GM13976 (cell line): ENCODE measurements around the gene ZNF618.
A peak's percentile ranks its signal among the peaks of the same experiment; 100 is the strongest.

Source experiments
- DNase-seq: peaks from one replicate; pipeline ENCODE4 v3.0.0; 2012; ENCODE audit warnings: low spot score
- CTCF ChIP-seq: IDR thresholded peaks from 2 replicates; pipeline ENCODE4 v1.5.1; 2012; ENCODE audit warnings: borderline replicate concordance, mild to moderate bottlenecking; ENCODE audit not compliant: insufficient read depth; ENCODE audit errors: extremely low read depth, missing control alignments, control extremely low read depth
- in situ Hi-C: fragments of 300-500 bp; cut with MboI; formaldehyde crosslinking; loops from one replicate; pipeline ENCODE4 v1.12.0; 2022; ENCODE audit warnings: low sequenced_read_pairs, mixed read lengths, inconsistent platforms; ENCODE audit not compliant: unreplicated experiment

The ZNF618 gene

GRCh38 chr9:113872485-113873143 lies 3.5 kb upstream of the ZNF618 start:
- no peak for TF ChIP-seq CTCF
- no peak for DNase-seq
- in situ Hi-C loops: no loop called here

GRCh38 chr9:113873446-113873845 lies 2.7 kb upstream of the ZNF618 start:
- TF ChIP-seq CTCF: no peak
- DNase-seq: no peak
- in situ Hi-C loops: no loop called here

GRCh38 chr9:113873926-113874325 lies 2.2 kb upstream of the ZNF618 start:
- in situ Hi-C loops: no loop called here
- DNase-seq: no peak
- no peak for TF ChIP-seq CTCF

- TF ChIP-seq CTCF: no peak
- peak; percentile 54 for DNase-seq
- in situ Hi-C loops: no loop called here
Observed at GRCh38 chr9:113875459-113876150, 504 bp upstream of the ZNF618 start.

- no peak for DNase-seq
- no peak for TF ChIP-seq CTCF
- in situ Hi-C loops: no loop called here
Observed at GRCh38 chr9:113876993-113877368, 872 bp downstream of the ZNF618 start.

GRCh38 chr9:113879318-113879717 lies 3.2 kb downstream of the ZNF618 start:
- no peak for TF ChIP-seq CTCF
- no peak for DNase-seq
- in situ Hi-C loops: no loop called here
